Astrocyte of the spinal cord (primary cell): ENCODE data around the gene CADM2.

Source experiments
- DNase-seq: peaks from one replicate; pipeline ENCODE4 v3.0.0; 2011; ENCODE audit warnings: low read depth, low spot score
- H3K4me3 ChIP-seq: 2 replicates; pipeline ENCODE4 v1.5.1; 2011; ENCODE audit warnings: low read depth, mild to moderate bottlenecking, low read length, moderate library complexity
- in situ Hi-C: cut with HindIII; loops from 2 replicates; pipeline ENCODE4 v1.10.0; 2017; ENCODE audit warnings: low sequenced_read_pairs
- TF ChIP-seq, protein P1 (sequence below): IDR thresholded peaks from 2 replicates; pipeline ENCODE4 v1.5.1; 2012; ENCODE audit warnings: low read depth, mild to moderate bottlenecking, low read length, inconsistent platforms

CADM2 gene

DNA sequence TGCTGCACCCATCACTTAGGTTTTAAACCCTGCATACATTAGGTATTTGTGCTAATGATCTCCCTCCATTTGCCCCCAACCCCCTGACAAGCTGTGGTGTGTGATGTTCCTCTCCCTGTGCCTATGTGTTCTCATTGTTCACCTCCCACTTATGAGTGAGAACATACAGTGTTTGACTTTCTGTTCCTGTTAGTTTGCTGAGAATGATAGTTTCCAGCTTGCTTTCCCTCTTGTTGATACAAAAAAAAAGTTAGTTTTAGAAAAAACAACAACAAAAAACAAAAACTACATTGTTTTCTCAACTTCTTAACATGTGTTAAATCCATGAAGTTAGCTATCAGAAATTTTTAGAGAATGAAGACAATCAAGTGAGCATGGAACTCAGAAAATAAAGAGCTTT lies 1079.1 kb downstream of the CADM2 start:
- TF ChIP-seq, protein P1, sequence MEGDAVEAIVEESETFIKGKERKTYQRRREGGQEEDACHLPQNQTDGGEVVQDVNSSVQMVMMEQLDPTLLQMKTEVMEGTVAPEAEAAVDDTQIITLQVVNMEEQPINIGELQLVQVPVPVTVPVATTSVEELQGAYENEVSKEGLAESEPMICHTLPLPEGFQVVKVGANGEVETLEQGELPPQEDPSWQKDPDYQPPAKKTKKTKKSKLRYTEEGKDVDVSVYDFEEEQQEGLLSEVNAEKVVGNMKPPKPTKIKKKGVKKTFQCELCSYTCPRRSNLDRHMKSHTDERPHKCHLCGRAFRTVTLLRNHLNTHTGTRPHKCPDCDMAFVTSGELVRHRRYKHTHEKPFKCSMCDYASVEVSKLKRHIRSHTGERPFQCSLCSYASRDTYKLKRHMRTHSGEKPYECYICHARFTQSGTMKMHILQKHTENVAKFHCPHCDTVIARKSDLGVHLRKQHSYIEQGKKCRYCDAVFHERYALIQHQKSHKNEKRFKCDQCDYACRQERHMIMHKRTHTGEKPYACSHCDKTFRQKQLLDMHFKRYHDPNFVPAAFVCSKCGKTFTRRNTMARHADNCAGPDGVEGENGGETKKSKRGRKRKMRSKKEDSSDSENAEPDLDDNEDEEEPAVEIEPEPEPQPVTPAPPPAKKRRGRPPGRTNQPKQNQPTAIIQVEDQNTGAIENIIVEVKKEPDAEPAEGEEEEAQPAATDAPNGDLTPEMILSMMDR, result no peak
- in situ Hi-C loops, result no loop called here
- no peak overlapping the region for H3K4me3 ChIP-seq
- no peak for DNase-seq

DNA sequence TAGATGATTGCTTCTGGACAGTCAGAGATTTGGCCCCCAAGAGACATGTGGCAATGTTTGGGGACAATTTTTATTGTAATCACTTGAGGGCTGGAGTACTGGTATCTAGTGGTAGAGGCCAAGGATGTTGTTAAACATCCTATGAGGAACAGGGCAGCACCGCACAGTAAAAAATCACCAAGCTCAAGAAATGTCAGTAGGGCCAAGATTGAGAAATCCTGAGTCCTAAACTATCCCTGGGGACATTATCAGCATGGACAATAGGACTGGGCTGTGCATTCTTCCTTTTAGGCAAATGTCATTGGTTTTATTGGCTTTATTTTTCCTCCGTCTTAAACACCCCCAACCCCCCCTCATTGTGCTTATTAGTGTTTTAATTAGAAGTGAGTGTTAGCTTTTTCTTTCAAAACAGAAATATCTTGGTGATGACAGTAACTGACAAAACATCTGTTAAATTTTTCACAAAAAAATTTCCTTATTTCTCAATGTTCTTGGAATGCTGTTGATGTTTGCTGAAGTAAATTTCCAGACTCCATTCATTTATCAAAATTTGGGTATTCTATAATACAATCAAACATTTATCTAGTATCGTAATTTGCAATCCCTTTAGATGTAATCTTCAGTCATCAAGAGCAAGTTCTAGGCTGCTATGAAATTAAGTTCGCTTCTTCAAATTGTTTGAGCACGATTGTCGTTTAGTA lies 1087.8 kb downstream of the CADM2 start:
- no peak overlapping the region for H3K4me3 ChIP-seq
- in situ Hi-C loops, result no loop called here
- no peak for DNase-seq
- TF ChIP-seq, protein P1, result no peak

DNA sequence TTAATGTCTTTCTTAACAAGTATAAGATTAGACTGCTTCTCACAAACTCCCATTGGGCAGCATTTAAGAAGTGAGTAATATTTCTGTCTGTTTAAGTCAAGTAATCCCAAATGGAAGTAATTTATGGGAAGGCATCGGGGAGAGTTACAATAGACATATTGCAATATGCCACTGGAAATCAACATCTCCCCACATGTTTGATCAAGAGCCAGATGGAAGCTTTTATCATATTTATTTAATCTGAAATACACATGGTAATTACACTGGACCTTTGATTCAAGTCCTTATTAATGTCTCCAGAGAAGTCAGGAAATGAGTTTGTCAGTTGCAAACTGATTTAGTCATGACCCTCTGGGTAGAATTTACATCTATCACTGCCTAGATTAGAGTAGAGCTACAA lies 1088.4 kb downstream of the CADM2 start:
- in situ Hi-C loops, result no loop called here
- TF ChIP-seq, protein P1, result no peak
- no peak overlapping the region for H3K4me3 ChIP-seq
- DNase-seq, result no peak

DNA sequence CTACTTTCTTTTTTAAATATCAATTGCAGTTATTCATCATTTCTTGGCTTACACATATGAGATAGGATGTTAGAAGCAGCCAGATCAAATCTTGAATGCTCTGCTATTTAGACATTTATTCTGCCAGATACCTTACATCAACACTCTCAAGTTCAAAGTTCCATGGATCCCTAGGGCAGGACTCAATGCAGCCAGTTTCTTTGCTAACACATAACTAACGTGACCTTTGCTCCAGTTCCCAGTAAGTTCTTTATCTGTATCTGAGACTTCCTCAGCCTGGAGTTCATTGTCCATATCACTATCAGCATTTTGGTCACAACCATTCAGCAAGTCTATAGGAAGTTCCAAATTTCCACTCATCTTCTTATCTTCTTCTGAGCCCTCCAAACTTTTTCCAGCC lies 1092.3 kb downstream of the CADM2 start:
- TF ChIP-seq, protein P1, result no peak
- in situ Hi-C loops, result no loop called here
- no peak for DNase-seq
- no peak overlapping the region for H3K4me3 ChIP-seq

DNA sequence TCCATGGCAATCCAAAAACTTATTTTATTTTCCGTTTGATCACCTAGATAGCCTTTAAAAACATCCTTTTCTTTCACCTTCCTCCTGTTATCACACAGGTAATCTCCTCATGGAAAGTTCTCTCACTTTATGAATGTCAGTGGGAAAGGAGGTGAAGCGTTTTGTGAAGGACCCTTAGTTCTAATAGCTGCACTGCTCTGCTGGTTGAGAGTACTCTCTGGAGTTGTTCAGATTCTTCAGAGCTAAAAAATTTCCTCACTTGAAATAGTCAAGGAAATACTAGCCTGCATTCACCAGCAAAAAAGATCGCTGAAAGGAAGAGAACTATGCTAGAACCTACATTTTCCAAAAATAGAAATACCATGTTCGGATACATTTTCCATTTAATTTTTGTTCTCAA lies 1097.2 kb downstream of the CADM2 start:
- no peak overlapping the region for H3K4me3 ChIP-seq
- DNase-seq, result no peak
- in situ Hi-C loops, result no loop called here
- TF ChIP-seq, protein P1, result no peak

DNA sequence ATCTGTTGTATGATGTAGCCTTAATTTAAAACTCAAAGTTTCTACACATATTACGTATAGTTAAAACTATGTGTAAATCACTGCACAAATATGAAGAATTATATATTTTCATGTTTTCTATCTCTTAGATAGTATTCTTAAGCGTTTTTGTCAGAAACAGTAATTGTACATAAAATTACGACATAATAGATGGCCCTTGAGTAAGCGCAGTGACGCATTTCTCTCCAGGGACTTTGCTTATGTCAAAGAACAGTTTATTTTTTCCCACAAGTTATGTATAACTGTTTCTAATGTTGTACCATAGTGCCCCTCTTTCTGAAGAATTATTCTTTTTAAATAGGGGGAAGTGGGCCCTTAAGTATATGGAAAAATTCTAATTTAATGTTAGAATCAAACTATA lies 1098.2 kb downstream of the CADM2 start:
- in situ Hi-C loops, result no loop called here
- TF ChIP-seq, protein P1, result no peak
- no peak overlapping the region for H3K4me3 ChIP-seq
- DNase-seq, result no peak
